ENCODE results near the gene VPS41. TPM values are rescaled to one million over a fixed set of nuclear protein-coding genes. Genes with fewer than 3 reads are reported as not detected.

Gene VPS41
- total and polyA plus RNA-seq, 2 of the 13 experiments (the other 11 are each of a cell fraction or from before 2014, with no cell fraction given), result 12.1 to 43.4 TPM

- TF ChIP-seq AKNA (CRISPR knock-in tag; IDR thresholded peaks at IDR 0.05; ENCODE audit: borderline replicate concordance) (no peak), PCBP1 (IDR thresholded peaks at IDR 0.05; ENCODE audit: borderline replicate concordance, low read depth, low read length) (0 out of 2 replicates have a peak, but pooled peaks have one; percentile 43), KDM5A (IDR thresholded peaks at IDR 0.05; ENCODE audit: borderline replicate concordance, low read length) (peak; percentile 72; the same call in 1 of the 2 replicates), MXD4 (CRISPR knock-in tag; IDR thresholded peaks at IDR 0.05) (no peak), AGO2 (optimal IDR thresholded peaks at IDR 0.05; ENCODE audit: low read depth, low read length) (no peak), RAD51 (IDR thresholded peaks at IDR 0.05; ENCODE audit: borderline replicate concordance) (peak; percentile 73), TRAFD1 (CRISPR knock-in tag; IDR thresholded peaks at IDR 0.05; ENCODE audit: borderline replicate concordance) (no peak), YY1 (IDR thresholded peaks at IDR 0.05; ENCODE audit: insufficient read depth, insufficient replicate concordance, low read depth, low read length) (peak; percentile 89), MEIS2 (CRISPR knock-in tag; IDR thresholded peaks at IDR 0.05) (no peak), MTA3 (CRISPR knock-in tag; IDR thresholded peaks at IDR 0.05) (no peak), ZBTB26 (CRISPR knock-in tag; IDR thresholded peaks at IDR 0.05; ENCODE audit: borderline replicate concordance) (no peak), ZNF577 (CRISPR knock-in tag; IDR thresholded peaks at IDR 0.05; ENCODE audit: borderline replicate concordance, low read depth) (no peak), SMAD9 (CRISPR knock-in tag; IDR thresholded peaks at IDR 0.05) (no peak), NR2C2 (CRISPR knock-in tag; IDR thresholded peaks at IDR 0.05; ENCODE audit: borderline replicate concordance) (peak; percentile 66), KDM3A (CRISPR knock-in tag; IDR thresholded peaks at IDR 0.05; ENCODE audit: low read depth) (no peak), SRSF9 (IDR thresholded peaks at IDR 0.05; ENCODE audit: borderline replicate concordance, insufficient read depth, low read depth, low read length, poor library complexity, severe bottlenecking) (no peak)
- TF ChIP-seq, protein P1, sequence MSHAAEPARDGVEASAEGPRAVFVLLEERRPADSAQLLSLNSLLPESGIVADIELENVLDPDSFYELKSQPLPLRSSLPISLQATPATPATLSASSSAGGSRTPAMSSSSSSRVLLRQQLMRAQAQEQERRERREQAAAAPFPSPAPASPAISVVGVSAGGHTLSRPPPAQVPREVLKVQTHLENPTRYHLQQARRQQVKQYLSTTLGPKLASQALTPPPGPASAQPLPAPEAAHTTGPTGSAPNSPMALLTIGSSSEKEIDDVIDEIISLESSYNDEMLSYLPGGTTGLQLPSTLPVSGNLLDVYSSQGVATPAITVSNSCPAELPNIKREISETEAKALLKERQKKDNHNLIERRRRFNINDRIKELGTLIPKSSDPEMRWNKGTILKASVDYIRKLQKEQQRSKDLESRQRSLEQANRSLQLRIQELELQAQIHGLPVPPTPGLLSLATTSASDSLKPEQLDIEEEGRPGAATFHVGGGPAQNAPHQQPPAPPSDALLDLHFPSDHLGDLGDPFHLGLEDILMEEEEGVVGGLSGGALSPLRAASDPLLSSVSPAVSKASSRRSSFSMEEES (CRISPR knock-in tag; IDR thresholded peaks at IDR 0.05), result peak; percentile 96
- TF ChIP-seq, protein P2, sequence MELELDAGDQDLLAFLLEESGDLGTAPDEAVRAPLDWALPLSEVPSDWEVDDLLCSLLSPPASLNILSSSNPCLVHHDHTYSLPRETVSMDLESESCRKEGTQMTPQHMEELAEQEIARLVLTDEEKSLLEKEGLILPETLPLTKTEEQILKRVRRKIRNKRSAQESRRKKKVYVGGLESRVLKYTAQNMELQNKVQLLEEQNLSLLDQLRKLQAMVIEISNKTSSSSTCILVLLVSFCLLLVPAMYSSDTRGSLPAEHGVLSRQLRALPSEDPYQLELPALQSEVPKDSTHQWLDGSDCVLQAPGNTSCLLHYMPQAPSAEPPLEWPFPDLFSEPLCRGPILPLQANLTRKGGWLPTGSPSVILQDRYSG (CRISPR knock-in tag; IDR thresholded peaks at IDR 0.05), result no peak
- TF ChIP-seq, protein P3, sequence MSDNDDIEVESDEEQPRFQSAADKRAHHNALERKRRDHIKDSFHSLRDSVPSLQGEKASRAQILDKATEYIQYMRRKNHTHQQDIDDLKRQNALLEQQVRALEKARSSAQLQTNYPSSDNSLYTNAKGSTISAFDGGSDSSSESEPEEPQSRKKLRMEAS (IDR thresholded peaks at IDR 0.05), result peak; percentile 47
These were observed at the start of gene VPS41 (continued) for GRCh38 chr7:38908759-38909335.

Data from HepG2 (cell line).